Hepatocyte (in vitro differentiated cells): Measurements from ENCODE around the gene LTB4R2.

ENCODE experiments used
- CTCF ChIP-seq: fragments of 200-600 bp; sonication (generic); IDR thresholded peaks from 2 replicates; pipeline ENCODE4 v1.5.1; 2016; ENCODE audit warnings: antibody characterized with exemption, mild to moderate bottlenecking; ENCODE audit not compliant: poor library complexity
- EZH2 ChIP-seq: fragments of 200-600 bp; sonication (generic); IDR thresholded peaks from 2 replicates; pipeline ENCODE4 v1.6.1; 2016; ENCODE audit warnings: antibody characterized with exemption, mild to moderate bottlenecking, borderline replicate concordance

GRCh38 chr14:24285351-24285750, 24.6 kb upstream of the LTB4R2 start:
- TF ChIP-seq CTCF = no peak
- TF ChIP-seq EZH2 = no peak
